Activated T-cell treated with anti-CD3 and anti-CD28 coated beads for 24 hours (primary cell): ENCODE data around the gene ADARB2.

Experiments
- DNase-seq: peaks from one replicate; pipeline ENCODE4 v3.0.0-alpha.2; 2020; ENCODE audit warnings: low read depth

ADARB2 gene

GRCh38 chr10:1315178-1315577 is 422.1 kb downstream of the ADARB2 start:
- no peak for DNase-seq

- DNase-seq: no peak
These were observed 425.6 kb downstream of the ADARB2 start for GRCh38 chr10:1311726-1312125.

DNA sequence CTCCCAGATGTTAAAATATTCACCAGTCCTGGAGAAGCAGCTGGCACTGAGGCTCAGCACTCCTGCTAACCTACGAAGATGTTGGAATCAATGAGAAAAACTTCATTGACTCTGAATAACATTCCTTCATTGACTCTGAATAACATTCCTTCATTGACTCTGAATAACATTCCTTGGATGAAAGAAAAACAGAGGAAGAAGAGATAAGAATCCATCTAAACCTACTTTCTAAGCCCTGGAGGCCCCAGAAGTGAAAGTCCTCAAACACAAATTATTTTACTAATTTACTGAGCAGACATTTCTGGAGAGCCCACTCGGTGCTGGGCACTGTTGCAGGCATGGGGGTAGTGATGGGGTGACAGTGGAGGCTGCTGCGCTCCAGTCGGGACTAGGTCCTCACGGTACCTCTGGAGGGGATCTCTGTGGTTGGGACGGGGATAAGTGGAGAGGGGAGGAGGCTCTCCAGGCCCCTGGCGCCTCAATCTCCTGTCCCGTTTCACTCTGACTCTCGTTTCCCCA is 427.0 kb downstream of the ADARB2 start:
- no peak for DNase-seq

- no peak for DNase-seq
These were observed 427.6 kb downstream of the ADARB2 start for GRCh38 chr10:1309617-1310270.

DNA sequence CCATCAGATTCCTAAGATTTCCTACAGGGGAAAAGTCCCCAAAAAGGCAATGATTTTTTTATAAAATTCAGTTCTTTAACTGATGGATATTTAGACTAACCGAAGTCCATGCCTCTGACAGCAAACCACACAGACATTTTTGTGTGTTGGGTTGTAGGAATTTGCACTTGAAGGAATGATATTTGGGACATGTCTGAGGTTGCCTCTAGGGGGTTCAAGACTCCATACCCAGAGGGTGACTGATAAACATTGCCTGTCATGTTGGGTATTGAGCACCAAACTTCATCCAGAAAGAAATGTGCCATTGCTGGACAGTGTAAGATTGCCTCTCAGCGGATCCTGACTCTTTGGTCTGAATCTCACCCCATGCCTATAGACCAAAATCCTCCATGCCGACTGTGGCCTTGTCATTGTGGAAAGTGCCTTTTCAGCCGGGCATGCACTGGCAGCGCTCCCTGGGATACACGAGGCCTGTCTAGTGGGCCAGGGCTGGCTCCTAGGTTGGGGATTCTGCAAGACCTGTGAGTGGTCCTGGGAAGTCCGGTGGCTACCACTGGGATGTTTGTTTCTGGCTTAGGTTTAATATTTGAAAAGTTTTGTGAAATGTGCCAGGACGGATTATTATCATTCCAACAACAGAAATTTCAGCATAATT is 428.2 kb downstream of the ADARB2 start:
- DNase-seq: no peak

- no peak for DNase-seq
These were observed 429.0 kb downstream of the ADARB2 start for GRCh38 chr10:1308173-1308961.

DNA sequence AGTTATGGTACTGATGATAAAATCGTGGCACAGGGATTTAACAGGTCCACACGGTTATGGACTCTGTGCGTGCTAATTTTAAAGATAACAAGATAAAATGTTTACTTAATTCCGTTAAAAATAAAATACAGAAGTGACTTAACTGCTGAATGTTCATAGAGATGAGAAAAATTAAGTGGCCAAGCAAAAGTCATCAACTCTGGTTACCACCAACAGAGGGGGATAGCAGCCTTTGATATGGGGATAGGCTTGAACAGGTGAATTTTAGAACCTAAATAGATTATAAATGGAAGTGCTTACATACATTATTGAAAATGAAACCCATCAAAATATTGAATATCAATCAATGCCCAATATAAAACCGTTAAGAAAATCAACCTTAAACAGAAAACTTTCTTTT is 436.2 kb downstream of the ADARB2 start:
- no peak for DNase-seq

GRCh38 chr10:1300218-1300617 is 437.1 kb downstream of the ADARB2 start:
- DNase-seq: no peak

- no peak for DNase-seq
These were observed 438.1 kb downstream of the ADARB2 start for GRCh38 chr10:1299041-1299726.

DNA sequence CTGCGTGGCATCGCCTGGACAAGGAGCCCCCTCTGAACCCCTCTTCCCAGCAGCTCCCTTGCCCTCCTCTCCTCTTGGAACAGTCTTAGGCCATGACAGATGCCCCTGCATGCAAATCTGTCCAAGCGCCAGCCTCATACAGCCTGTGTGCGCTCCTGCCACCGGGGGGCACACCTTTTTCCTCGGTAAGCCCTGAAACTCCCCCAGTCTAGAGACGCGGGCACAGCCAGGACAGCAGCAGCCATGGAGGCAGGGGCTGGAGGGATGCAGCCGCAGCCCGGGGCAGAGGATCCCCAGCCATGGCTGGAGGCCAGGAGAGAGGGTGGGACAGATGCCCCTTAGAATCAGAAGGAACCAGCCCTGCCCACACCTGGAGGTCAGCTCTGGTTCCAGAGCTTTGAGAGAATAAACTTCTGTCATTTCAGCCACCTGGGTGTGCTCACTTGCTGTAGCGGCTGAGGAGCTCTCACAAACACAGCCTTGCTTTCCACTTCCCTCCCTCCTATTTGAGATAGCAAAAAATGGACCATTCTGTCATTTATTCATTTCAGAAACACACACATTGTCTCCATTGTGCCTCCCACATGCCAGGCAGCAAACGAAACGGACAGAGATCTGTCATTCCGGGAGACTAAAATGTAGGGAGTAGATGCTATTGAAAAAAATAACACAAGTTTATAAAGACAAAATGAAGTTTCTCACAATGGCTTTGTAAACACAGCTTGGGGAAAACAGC is 439.6 kb downstream of the ADARB2 start:
- no peak for DNase-seq

GRCh38 chr10:1295756-1296480 is 441.4 kb downstream of the ADARB2 start:
- no peak for DNase-seq

- no peak for DNase-seq
These were observed 442.6 kb downstream of the ADARB2 start for GRCh38 chr10:1294748-1295147.

DNA sequence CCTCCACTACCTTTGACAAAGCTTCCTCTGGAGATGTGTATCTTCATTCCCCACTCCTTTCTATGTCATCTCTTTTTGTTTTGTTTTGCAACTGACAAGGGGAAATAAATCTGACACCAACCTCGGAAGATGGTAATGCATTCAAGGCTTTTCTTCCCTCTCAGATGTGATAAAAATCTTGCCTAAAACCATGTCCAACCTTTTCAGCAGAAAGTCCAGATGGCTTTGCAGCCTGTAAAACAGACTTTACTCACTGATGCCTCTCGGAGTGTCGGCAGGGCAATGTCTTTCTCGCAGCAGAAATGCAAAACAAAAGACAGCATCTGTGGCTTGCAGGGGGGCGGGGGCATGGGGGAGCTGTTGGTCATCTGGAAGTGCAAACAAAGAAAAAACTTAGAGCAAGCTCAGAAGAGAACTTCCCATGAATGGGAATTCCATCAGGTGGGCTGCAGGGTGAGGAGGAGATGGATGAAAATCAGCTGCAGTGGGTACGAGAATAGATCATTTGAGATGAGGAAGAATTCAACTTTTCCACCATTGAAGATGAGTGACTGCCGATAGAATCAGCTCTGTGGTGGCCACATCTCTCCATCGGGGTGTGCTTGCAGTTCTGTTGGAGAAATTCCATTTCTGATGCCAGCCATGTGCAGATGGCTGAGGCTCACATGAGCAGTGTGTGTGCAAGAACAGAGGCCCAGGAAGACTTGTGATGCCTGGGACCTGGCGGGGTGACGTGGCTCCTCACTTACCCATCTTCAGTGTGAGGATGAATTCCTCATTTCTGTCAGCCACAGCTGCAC is 443.5 kb downstream of the ADARB2 start:
- no peak for DNase-seq

DNA sequence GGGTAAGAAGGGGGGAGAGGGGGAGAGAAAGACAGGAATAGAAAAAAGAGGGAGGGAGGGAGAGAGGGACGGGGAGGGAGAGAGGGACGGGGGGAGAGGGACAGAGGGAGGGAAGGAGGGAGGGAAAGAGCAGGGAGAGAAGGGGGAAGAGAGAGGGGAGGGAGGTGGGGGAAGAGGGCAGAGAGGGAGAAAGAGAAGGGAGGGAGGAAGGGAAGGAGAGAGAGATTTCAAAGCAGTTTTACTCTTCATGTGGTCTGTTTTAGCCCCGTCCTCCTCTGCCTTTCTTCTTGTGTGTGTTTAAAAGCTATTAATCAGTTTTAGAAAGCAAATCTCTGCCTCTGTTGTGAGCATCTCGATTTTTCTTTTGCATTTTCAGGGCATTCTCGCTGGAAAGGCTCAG is 444.2 kb downstream of the ADARB2 start:
- no peak for DNase-seq

- DNase-seq: no peak
These were observed 444.7 kb downstream of the ADARB2 start for GRCh38 chr10:1292611-1293031.

DNA sequence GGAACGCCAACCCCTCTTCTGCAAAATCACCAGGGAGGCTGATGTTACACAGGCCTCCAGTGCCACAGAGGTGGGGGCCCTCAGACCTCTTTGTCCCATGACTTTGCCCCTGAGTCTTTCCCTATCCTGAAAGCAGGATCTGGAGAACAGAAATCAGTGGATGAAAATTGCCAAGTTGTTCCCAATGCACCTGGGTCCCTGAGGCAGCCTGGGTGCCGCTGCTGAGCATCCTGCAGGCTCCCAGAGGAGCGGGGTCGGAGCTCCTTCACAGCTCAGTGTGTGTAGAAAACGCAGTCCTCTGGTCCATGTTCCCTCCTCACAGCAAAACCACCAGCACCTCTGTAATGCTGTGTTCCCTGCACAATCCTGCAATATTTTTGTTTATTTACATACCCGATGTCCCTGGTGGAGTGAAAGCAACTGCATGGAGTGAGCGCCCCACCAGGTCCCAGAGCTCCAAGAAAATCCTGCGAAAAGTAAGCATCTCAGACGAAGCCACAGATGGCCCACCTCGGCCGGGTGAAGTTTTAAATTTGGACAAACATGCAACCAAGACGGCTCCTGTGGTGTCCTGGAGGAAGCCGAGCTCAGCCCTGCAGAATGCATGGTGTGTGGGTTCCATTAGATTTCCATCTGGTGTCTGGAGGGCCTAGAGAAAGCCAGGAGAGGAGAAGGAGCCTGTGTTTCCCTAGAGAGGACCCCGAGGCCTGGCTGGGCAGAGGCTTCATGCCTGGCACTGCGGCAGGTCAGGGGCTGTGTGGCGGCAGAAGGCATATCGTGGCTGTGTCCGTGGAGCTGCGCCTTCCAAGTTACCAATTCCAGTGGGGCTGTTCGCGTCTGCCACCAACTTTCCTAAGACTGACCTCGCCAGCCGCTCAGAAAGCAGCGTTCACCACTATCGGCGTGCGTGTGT is 445.9 kb downstream of the ADARB2 start:
- DNase-seq: no peak

DNA sequence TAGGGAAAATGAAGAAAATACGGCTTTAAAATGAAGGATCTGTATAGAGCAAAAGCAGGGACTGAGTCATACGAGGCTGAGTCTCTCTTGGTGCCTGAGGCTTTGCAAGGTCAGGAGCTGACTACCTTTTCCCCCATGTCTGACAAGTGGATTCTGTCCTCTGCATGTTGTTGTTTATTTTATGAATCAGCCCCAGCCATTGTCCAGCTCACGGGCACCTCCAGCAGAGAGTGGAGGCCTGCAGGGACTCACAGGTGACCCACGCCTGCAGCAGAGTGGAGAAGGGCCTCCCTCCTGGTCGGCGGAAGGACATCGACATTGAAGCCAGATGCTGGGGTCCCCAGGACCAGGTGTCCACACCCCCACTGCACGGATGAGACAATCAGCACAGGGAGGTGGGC is 447.3 kb downstream of the ADARB2 start:
- DNase-seq: no peak

DNA sequence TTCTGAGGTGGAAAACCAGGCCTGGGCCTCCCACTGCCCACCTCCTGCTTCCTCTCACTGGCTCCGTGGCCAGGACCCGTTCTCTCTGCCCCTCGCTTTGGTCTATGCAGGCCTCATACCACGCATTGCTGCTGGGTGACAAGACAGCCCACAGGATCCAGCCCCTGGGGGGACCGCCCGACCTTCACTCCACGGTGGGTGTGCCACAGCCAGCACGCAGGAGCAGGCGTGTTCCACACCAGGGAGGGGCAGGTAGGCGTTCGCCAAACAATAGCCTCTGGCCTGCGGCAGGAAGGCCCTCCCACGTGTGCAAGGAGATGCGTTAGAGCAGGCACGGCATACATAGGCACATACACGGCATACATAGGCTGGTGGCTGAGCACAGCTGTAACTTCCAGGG is 447.7 kb downstream of the ADARB2 start:
- no peak for DNase-seq

DNA sequence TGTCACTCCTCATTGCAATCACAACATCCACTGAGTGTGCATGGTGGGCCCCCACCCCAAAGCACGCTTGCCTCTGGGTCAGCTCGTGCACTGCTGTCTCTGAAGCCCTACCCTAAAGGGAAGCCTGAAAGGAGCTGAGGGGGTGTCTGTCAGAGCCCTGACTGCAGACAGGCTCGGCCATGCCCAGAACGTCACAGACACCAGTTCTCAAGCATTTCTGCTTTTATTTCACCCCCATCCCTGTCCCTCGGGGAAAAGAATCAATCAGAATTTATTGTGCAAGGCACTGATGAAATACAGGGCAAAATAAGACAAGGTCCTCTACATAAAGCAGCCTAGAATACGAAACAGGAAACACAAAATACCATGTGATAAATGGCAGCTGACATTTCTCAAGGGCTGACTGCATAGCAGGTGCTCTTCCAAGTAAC is 449.3 kb downstream of the ADARB2 start:
- DNase-seq: no peak
